Mucosa of descending colon (tissue), 3 donors: Measurements from ENCODE around the gene DNAJB4. TPM values are rescaled to one million over a fixed set of nuclear protein-coding genes. Genes with fewer than 3 reads are reported as not detected.

ENCODE experiments used
- ATAC-seq: fragments of 200-7000 bp; cut with Tn5 transposase; one replicate; pipeline ENCODE4 v1.9.1; 2020; ENCODE audit warnings: mild to moderate bottlenecking, moderate library complexity
- DNase-seq, 3 donors: peaks; one replicate each; pipeline ENCODE4 v3.0.0-alpha.2; 2020
- H3K36me3 ChIP-seq: fragments of 200-600 bp; one replicate; pipeline ENCODE4 v1.8.0; 2021; ENCODE audit warnings: low read depth, mild to moderate bottlenecking
- H3K4me1 ChIP-seq: fragments of 200-600 bp; one replicate; pipeline ENCODE4 v1.8.0; 2021; ENCODE audit warnings: low read depth, mild to moderate bottlenecking
- H3K4me3 ChIP-seq: fragments of 200-600 bp; one replicate; pipeline ENCODE4 v1.8.0; 2021; ENCODE audit warnings: mild to moderate bottlenecking
- H3K9me3 ChIP-seq: fragments of 200-600 bp; one replicate; pipeline ENCODE4 v1.8.0; 2021; ENCODE audit warnings: mild to moderate bottlenecking
- intact Hi-C, 2 donors: fragments of 100-400 bp; cut with DNase I in 1 of 2; cut with micrococcal nuclease in 1 of 2; formaldehyde crosslinking; loops; one replicate each; pipeline versions ENCODE4 v1.11.0 to v1.11.1; 2022; cut with DNase I, micrococcal nuclease
- long read RNA-seq, 2 donors: library from polyadenylated mRNA; unstranded; transcript quantifications; one replicate each; pipeline ENCODE4 v2.0.0, GENCODE V29; 2019 to 2021
- total RNA-seq, 3 donors: library from RNA; stranded (reverse); fragmentation: NEBNext Ultra II Directional in 2 of 3; extraction: Animal tissue kit (Norgen Biotek cat#: 25700) in 2 of 3; gene quantifications; one replicate each; pipeline versions ENCODE4 v1.2.1 to v1.2.4, GENCODE V29; 2021 to 2023
- TF ChIP-seq, protein P1 (sequence below): fragments of 200-600 bp; IDR thresholded peaks from one replicate; pipeline ENCODE4 v1.8.0; 2022; ENCODE audit warnings: antibody characterized with exemption, mild to moderate bottlenecking
- donor health status: DM: no; HTN: no; CAD: no; lungs with moderate emphysema.
- donor health status: DM: no; HTN: no; CAD: no.
- donor health status: DM: no; HTN: yes; CAD: no.

Gene DNAJB4
- total RNA-seq = 10 to 100 TPM; 15.8 to 42.2 (median 19.4) TPM
- long read RNA-seq, donor 1, transcript DNAJB4-201 (3 exons, 2,988 nt) = major isoform, 29 of 46 reads
- long read RNA-seq, donor 1, transcript DNAJB4-206 (3 exons, 949 nt) = minor isoform, 9 of 46 reads
- long read RNA-seq, donor 1, partial matches to known transcripts = 3 of 46 reads
- long read RNA-seq, donor 1, other reads (novel, unspliced or antisense) = 5 of 46 reads
- long read RNA-seq, donor 2, transcript DNAJB4-201 (3 exons, 2,988 nt) = major isoform, 5 of 10 reads
- long read RNA-seq, donor 2, transcript DNAJB4-206 (3 exons, 949 nt) = major isoform, 5 of 10 reads
- long read RNA-seq, donor 2, partial matches to known transcripts = 0 of 10 reads
- long read RNA-seq, donor 2, other reads (novel, unspliced or antisense) = 0 of 10 reads

DNA sequence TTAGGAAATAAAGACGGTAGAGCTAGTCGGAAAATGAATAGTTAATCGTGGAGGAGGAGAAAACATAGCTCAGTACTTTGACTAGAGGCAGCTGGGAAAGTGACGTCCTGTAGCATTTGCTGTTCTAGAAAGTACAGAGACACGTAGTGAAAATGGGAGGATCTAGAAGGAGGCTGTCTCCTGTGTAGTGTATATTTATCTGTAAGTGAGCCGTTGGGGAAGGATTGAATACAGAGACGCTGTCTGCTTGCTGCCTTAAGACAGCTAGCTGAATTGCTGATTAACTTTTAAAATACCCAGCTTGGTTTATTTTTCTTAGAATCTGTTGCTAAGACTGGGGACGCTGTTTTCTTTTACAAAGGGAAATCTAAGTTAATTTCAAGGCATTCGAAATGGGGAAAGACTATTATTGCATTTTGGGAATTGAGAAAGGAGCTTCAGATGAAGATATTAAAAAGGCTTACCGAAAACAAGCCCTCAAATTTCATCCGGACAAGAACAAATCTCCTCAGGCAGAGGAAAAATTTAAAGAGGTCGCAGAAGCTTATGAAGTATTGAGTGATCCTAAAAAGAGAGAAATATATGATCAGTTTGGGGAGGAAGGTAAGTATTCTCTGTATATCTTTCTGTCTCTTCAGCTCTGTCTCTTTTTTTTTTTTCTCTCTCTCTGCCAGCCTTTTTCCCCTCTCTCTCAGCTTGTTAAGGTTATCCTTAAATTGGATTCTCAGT, at the start of gene DNAJB4:
Gene DNAJB4 (plus strand): TSS at position 221 of the 729 bp plus-strand sequence. CDS start 172 bp downstream, at position 393.
- TF ChIP-seq, protein P1, sequence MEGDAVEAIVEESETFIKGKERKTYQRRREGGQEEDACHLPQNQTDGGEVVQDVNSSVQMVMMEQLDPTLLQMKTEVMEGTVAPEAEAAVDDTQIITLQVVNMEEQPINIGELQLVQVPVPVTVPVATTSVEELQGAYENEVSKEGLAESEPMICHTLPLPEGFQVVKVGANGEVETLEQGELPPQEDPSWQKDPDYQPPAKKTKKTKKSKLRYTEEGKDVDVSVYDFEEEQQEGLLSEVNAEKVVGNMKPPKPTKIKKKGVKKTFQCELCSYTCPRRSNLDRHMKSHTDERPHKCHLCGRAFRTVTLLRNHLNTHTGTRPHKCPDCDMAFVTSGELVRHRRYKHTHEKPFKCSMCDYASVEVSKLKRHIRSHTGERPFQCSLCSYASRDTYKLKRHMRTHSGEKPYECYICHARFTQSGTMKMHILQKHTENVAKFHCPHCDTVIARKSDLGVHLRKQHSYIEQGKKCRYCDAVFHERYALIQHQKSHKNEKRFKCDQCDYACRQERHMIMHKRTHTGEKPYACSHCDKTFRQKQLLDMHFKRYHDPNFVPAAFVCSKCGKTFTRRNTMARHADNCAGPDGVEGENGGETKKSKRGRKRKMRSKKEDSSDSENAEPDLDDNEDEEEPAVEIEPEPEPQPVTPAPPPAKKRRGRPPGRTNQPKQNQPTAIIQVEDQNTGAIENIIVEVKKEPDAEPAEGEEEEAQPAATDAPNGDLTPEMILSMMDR = no peak
- DNase-seq = peak in 1 of 3 donors; percentile 94
- Histone ChIP-seq H3K36me3 (no peaks in the 10 kb centered on the region), H3K9me3 (no peaks in the 10 kb centered on the region), H3K4me3 (peak within 1 kb of the TSS; percentile 12), H3K4me1 (no peaks in the 10 kb centered on the region)
- intact Hi-C loops = no loop called here
- peak; percentile 100 for ATAC-seq

DNA sequence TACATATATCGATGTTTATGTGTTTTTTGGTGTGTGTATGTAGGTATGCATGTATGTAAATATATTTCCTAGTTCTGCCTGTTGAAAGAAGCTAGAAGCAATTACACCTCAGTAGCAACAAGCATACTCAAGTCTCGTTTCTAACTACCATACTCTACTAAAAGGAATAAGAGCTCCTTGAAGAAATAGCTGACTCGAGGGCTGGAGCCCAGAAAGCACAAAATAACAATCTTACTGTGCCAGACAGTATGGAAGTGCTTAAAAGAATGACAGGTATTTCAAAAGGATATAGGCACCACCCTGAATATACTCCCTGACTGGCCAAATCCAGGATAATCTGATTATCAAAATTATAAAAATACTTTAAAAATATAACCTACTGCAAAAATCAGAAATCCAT, 49.0 kb upstream of the DNAJB4 start:
- intact Hi-C loops = no loop called here
- Histone ChIP-seq H3K4me1 (no peaks in the 10 kb centered on the region), H3K36me3 (peaks cover 8% of the 10 kb centered on the region), H3K9me3 (no peaks in the 10 kb centered on the region), H3K4me3 (no peak overlapping the region)
- TF ChIP-seq, protein P1 = no peak
- DNase-seq (no peak), ATAC-seq (no peak)

DNA sequence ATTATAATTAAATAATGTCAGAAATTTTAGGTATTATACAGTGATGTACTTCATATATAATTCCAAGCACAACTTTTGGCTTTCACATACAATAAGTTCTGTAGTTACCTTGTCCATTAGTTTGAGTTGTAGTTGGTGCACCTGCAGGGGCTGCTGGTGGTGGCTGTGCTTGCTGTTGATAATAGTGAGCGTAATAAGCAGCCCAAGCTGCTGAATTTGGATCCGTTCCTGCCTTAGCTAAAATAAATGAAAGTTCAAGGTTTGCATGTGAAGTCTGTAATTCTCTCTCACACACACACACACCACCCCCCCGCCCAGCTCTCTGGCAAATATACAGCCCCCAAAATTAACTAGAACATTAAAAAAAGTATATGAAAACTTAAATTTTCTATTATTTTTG, 48.3 kb upstream of the DNAJB4 start:
- no peak for DNase-seq
- H3K36me3 ChIP-seq = peaks cover 8% of the 10 kb centered on the region
- no peaks in the 10 kb centered on the region for H3K9me3 ChIP-seq
- no peak overlapping the region for H3K4me3 ChIP-seq
- intact Hi-C loops = no loop called here
- TF ChIP-seq, protein P1 = no peak
- H3K4me1 ChIP-seq = no peaks in the 10 kb centered on the region
- ATAC-seq = no peak

DNA sequence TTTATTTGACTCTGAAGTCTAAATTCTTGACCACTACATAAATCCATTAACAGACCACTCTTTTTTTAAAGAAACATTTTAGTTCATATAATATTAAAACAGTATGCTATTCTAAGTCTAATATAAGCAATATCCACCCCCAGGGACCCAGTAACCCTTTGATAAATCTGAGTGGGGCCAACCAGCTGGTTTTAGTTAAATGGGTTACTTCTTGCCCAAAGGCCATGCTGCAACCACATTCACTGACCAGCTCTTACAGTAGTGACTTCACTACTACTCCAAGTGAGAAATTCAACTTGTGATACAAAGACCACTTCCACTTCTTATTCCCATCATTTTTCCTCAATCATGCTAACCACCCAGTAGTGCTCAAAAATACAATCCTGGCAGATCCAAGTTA, 46.3 kb upstream of the DNAJB4 start:
- Histone ChIP-seq H3K36me3 (peaks cover 23% of the 10 kb centered on the region), H3K4me1 (no peaks in the 10 kb centered on the region), H3K9me3 (no peaks in the 10 kb centered on the region), H3K4me3 (no peak overlapping the region)
- TF ChIP-seq, protein P1 = no peak
- ATAC-seq (no peak), DNase-seq (no peak)
- intact Hi-C loops = no loop called here

DNA sequence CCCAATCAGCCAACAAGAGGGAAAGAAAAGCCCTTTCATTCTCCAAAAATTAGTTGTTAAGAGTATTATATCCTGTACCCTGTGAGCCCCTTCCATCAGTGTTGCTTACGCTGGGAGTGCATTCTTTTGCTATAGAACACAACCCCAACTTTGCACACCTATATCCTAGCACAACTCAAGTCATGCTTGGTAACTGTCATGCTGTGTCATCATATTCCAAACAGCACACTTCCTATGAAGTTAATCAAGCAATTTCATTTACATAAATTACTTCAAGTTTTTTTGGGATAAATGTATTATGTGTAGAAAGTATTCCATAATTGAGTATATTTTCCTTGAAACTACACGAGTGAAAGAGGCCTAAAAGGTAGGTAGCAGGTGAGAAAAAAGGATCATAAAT, 45.9 kb upstream of the DNAJB4 start:
- H3K36me3 ChIP-seq = peaks cover 28% of the 10 kb centered on the region
- H3K4me1 ChIP-seq = no peaks in the 10 kb centered on the region
- no peaks in the 10 kb centered on the region for H3K9me3 ChIP-seq
- DNase-seq = no peak
- TF ChIP-seq, protein P1 = no peak
- no peak overlapping the region for H3K4me3 ChIP-seq
- intact Hi-C loops = no loop called here
- no peak for ATAC-seq
